HepG2 (cell line): ENCODE measurements around the gene TUBE1. TPM values are rescaled to one million over a fixed set of nuclear protein-coding genes. Genes with fewer than 3 reads are reported as not detected.

Experiments
- polyA plus RNA-seq, 8 experiments: library from polyadenylated mRNA; depleted of rRNA in 3 of 8; stranded (reverse) in 7 of 8; unstranded in 1 of 8; fragments of >200 nt; fragmentation: Illumina TruSeq in 4 of 8; extraction: Trizol in 4 of 8; gene quantifications; 2 replicates each; pipeline versions ENCODE4 v1.2.1 to v1.2.3, GENCODE V29; 2011 to 2016; ENCODE audit warnings: low read depth in 4 of 8, missing spikeins in 1 of 8, mixed read lengths in 1 of 8; ENCODE audit not compliant: insufficient read depth in 1 of 8
- total RNA-seq, 5 experiments: library from RNA; depleted of rRNA; stranded (reverse); fragments of >200 nt; fragmentation: Illumina TruSeq; extraction: Trizol; gene quantifications; 2 replicates each; pipeline ENCODE4 v1.2.3, GENCODE V29; 2016; ENCODE audit warnings: low read depth in 1 of 5

TUBE1 gene
- total and polyA plus RNA-seq, 2 of the 13 experiments (the other 11 are each of a cell fraction or from before 2014, with no cell fraction given): 17.3 to 22.6 TPM

Other genes with a start within 250 kb of the TUBE1 start
- 14.6 and 15.5 TPM in 2 replicates for gene FYN, start 214.0 kb downstream of the TUBE1 start, total RNA-seq (2016; rRNA removed; fragmentation: Illumina TruSeq; extraction: Trizol)
- gene FYN, start 214.0 kb downstream of the TUBE1 start, polyA plus RNA-seq (2011; rRNA removed): 22.6 and 24.6 TPM in 2 replicates
- gene CCN6, start 33.4 kb downstream of the TUBE1 start, total RNA-seq (2016; rRNA removed; fragmentation: Illumina TruSeq; extraction: Trizol): not detected in 2 replicates
- gene CCN6, start 33.4 kb downstream of the TUBE1 start, polyA plus RNA-seq (2011; rRNA removed): 0.10 TPM in 1 of 2 replicates, not detected in the other
- 19.5 and 23.7 TPM in 2 replicates for gene FAM229B, start 109 bp upstream of the TUBE1 start, total RNA-seq (2016; rRNA removed; fragmentation: Illumina TruSeq; extraction: Trizol)
- 8.8 and 11.3 TPM in 2 replicates for gene FAM229B, start 109 bp upstream of the TUBE1 start, polyA plus RNA-seq (2011; rRNA removed)
- gene LAMA4, start 167.1 kb upstream of the TUBE1 start, total RNA-seq (2016; rRNA removed; fragmentation: Illumina TruSeq; extraction: Trizol): not detected in 2 replicates
- not detected in 2 replicates for gene LAMA4, start 167.1 kb upstream of the TUBE1 start, polyA plus RNA-seq (2011; rRNA removed)